IMR-90 (cell line): ENCODE data around the gene IFNAR2. TPM values are rescaled to one million over a fixed set of nuclear protein-coding genes. Genes with fewer than 3 reads are reported as not detected.

Experiments
- ATAC-seq: fragments of 200-7000 bp; cut with Tn5 transposase; 2 replicates; pipeline ENCODE4 v1.9.1; 2020; ENCODE audit warnings: low read depth, mild to moderate bottlenecking, moderate library complexity
- BruUV-seq: library from RNA; stranded (reverse); fragments of 400-500 nt; replicated peaks from 2 replicates; lab custom pipeline; 2021; lab: Mats Ljungman, UMichigan
- CTCF ChIA-PET: fragments of 300-600 bp; formaldehyde crosslinking; extraction: SDS; loops from one replicate; lab custom pipeline; 2021; ENCODE audit warnings: antibody characterized with exemption; lab: Yijun Ruan, JAX
- POLR2A ChIA-PET: fragments of 300-600 bp; sonication (Branson Sonifier 250); formaldehyde crosslinking; loops from one replicate; lab custom pipeline; 2022; ENCODE audit warnings: antibody characterized with exemption; ENCODE audit not compliant: unreplicated experiment; lab: Charles Lee
- DNase-seq: peaks from one replicate; pipeline ENCODE4 v3.0.0; 2013
- H2AFZ ChIP-seq: replicated peaks from 2 replicates; pipeline ENCODE3; 2013; ENCODE audit warnings: low read length, mild to moderate bottlenecking; ENCODE audit not compliant: poor library complexity
- H2AK5ac ChIP-seq: 2 replicates; pipeline ENCODE4 v1.6.1; 2013; ENCODE audit warnings: low read depth, low read length, inconsistent platforms
- H2AK9ac ChIP-seq: replicated peaks from 2 replicates; pipeline ENCODE3; 2013; ENCODE audit warnings: mild to moderate bottlenecking, low read depth, low read length, moderate library complexity; ENCODE audit not compliant: poor library complexity
- H2BK120ac ChIP-seq: 2 replicates; pipeline ENCODE4 v1.6.1; 2013; ENCODE audit warnings: low read depth, low read length, inconsistent platforms
- H2BK15ac ChIP-seq: 3 replicates; pipeline ENCODE4 v1.6.1; 2013; ENCODE audit warnings: low read depth, low read length, inconsistent platforms
- H2BK20ac ChIP-seq: 2 replicates; pipeline ENCODE4 v1.6.1; 2013; ENCODE audit warnings: low read depth, mild to moderate bottlenecking, inconsistent platforms, low read length, moderate library complexity
- H2BK5ac ChIP-seq: 2 replicates; pipeline ENCODE4 v1.6.1; 2013; ENCODE audit warnings: mild to moderate bottlenecking, low read depth, low read length, inconsistent platforms; ENCODE audit not compliant: poor library complexity, severe bottlenecking
- H3K14ac ChIP-seq: replicated peaks from 2 replicates; pipeline ENCODE4 v1.6.1; 2013; ENCODE audit warnings: low read depth, low read length, inconsistent platforms
- H3K18ac ChIP-seq: 2 replicates; pipeline ENCODE4 v1.6.1; 2013; ENCODE audit warnings: low read depth, low read length, control low read depth
- H3K23ac ChIP-seq: 2 replicates; pipeline ENCODE4 v1.6.1; 2013; ENCODE audit warnings: low read depth, low read length, inconsistent platforms
- H3K27ac ChIP-seq: 2 replicates; pipeline ENCODE4 v1.5.1; 2013; ENCODE audit warnings: mild to moderate bottlenecking, control low read depth, low read length; ENCODE audit not compliant: insufficient read depth
- H3K27me3 ChIP-seq: 2 replicates; pipeline ENCODE4 v1.6.1; 2013; ENCODE audit warnings: low read length; ENCODE audit not compliant: control insufficient read depth, insufficient read depth
- H3K36me3 ChIP-seq: 2 replicates; pipeline ENCODE4 v1.6.1; 2013; ENCODE audit warnings: low read length, mixed read lengths; ENCODE audit not compliant: control insufficient read depth, insufficient read depth
- H3K4ac ChIP-seq: 2 replicates; pipeline ENCODE4 v1.6.1; 2013; ENCODE audit warnings: low read depth, low read length, inconsistent platforms
- H3K4me1 ChIP-seq: 2 replicates; pipeline ENCODE4 v1.6.1; 2013; ENCODE audit warnings: low read length, mixed read lengths; ENCODE audit not compliant: control insufficient read depth, insufficient read depth
- H3K4me2 ChIP-seq: 2 replicates; pipeline ENCODE4 v1.6.1; 2013; ENCODE audit warnings: low read depth, mild to moderate bottlenecking, control low read depth, low read length, moderate library complexity
- H3K4me3 ChIP-seq: 2 replicates; pipeline ENCODE4 v1.5.1; 2013; ENCODE audit warnings: low read depth, mild to moderate bottlenecking, control low read depth, low read length, moderate library complexity; ENCODE audit not compliant: insufficient read depth
- H3K56ac ChIP-seq: 2 replicates; pipeline ENCODE4 v1.6.1; 2013; ENCODE audit warnings: low read length, inconsistent platforms; ENCODE audit not compliant: insufficient read depth; ENCODE audit errors: extremely low read depth
- H3K79me1 ChIP-seq, 2 experiments: 2 replicates each; pipeline ENCODE4 v1.6.1; 2013; ENCODE audit warnings: low read length in 2 of 2, inconsistent platforms in 1 of 2, low read depth in 1 of 2
- H3K9ac ChIP-seq: 2 replicates; pipeline ENCODE4 v1.6.1; 2013; ENCODE audit warnings: low read depth, low read length, control low read depth
- H3K9me1 ChIP-seq: 2 replicates; pipeline ENCODE4 v1.6.1; 2013; ENCODE audit warnings: low read length, inconsistent platforms; ENCODE audit not compliant: insufficient read depth
- H3K9me3 ChIP-seq: 2 replicates; pipeline ENCODE4 v1.6.1; 2013; ENCODE audit warnings: low read length; ENCODE audit not compliant: control insufficient read depth, insufficient read depth
- H4K20me1 ChIP-seq: 2 replicates; pipeline ENCODE4 v1.6.1; 2013; ENCODE audit warnings: low read length, inconsistent platforms; ENCODE audit not compliant: insufficient read depth
- H4K5ac ChIP-seq: 2 replicates; pipeline ENCODE4 v1.6.1; 2013; ENCODE audit warnings: mild to moderate bottlenecking, low read depth, low read length, control low read depth
- H4K8ac ChIP-seq, 2 experiments: 2 replicates each; pipeline ENCODE4 v1.6.1; 2013; ENCODE audit warnings: low read depth in 2 of 2, low read length in 2 of 2, control low read depth in 1 of 2, inconsistent platforms in 1 of 2
- H4K91ac ChIP-seq: 2 replicates; pipeline ENCODE4 v1.6.1; 2013; ENCODE audit warnings: low read depth, low read length, inconsistent platforms; ENCODE audit not compliant: insufficient read depth
- BHLHE40 ChIP-seq: fragments of 150-350 bp; IDR thresholded peaks from 2 replicates; pipeline ENCODE4 v1.6.1; 2016; ENCODE audit warnings: mild to moderate bottlenecking, low read depth, low read length
- CEBPB ChIP-seq: IDR thresholded peaks from 2 replicates; pipeline ENCODE4 v1.6.1; 2012; ENCODE audit warnings: low read depth, low read length, improper control_type of control experiment
- CHD1 ChIP-seq: IDR thresholded peaks from 2 replicates; pipeline ENCODE4 v1.6.1; 2012; ENCODE audit warnings: low read depth, low read length, improper control_type of control experiment
- FOS ChIP-seq: fragments of 150-350 bp; IDR thresholded peaks from 2 replicates; pipeline ENCODE4 v1.6.1; 2016; ENCODE audit warnings: low read depth, low read length
- MAFK ChIP-seq: IDR thresholded peaks from 2 replicates; pipeline ENCODE4 v1.6.1; 2012; ENCODE audit warnings: low read depth, low read length, improper control_type of control experiment
- MAZ ChIP-seq: IDR thresholded peaks from 2 replicates; pipeline ENCODE4 v1.6.1; 2012; ENCODE audit warnings: low read depth, mild to moderate bottlenecking, low read length, improper control_type of control experiment, moderate library complexity, borderline replicate concordance
- MXI1 ChIP-seq: IDR thresholded peaks from 2 replicates; pipeline ENCODE4 v1.6.1; 2012; ENCODE audit warnings: low read depth, mild to moderate bottlenecking, low read length, moderate library complexity, borderline replicate concordance
- NFE2L2 ChIP-seq: fragments of 150-350 bp; IDR thresholded peaks from 2 replicates; pipeline ENCODE4 v1.6.1; 2016; ENCODE audit warnings: low read depth, mild to moderate bottlenecking, low read length
- POLR2A ChIP-seq: IDR thresholded peaks from 2 replicates; pipeline ENCODE4 v1.6.1; 2012; ENCODE audit warnings: mild to moderate bottlenecking, low read depth, low read length
- RAD21 ChIP-seq: IDR thresholded peaks from 2 replicates; pipeline ENCODE4 v1.6.1; 2012; ENCODE audit warnings: low read length, improper control_type of control experiment
- RCOR1 ChIP-seq: IDR thresholded peaks from 2 replicates; pipeline ENCODE4 v1.6.1; 2012; ENCODE audit warnings: mild to moderate bottlenecking, low read length, improper control_type of control experiment; ENCODE audit not compliant: insufficient replicate concordance
- RFX5 ChIP-seq: IDR thresholded peaks from 2 replicates; pipeline ENCODE4 v1.8.0; 2012; ENCODE audit warnings: low read depth, mild to moderate bottlenecking, low read length, moderate library complexity
- SMC3 ChIP-seq: fragments of 150-350 bp; IDR thresholded peaks from 2 replicates; pipeline ENCODE4 v1.6.1; 2016; ENCODE audit warnings: low read depth, mild to moderate bottlenecking, antibody characterized with exemption, low read length, moderate library complexity
- USF2 ChIP-seq: fragments of 150-350 bp; IDR thresholded peaks from 2 replicates; pipeline ENCODE4 v1.6.1; 2017; ENCODE audit warnings: mild to moderate bottlenecking, antibody characterized with exemption, low read length, low read depth
- WGBS, 2 experiments: methylation state at CpG; one replicate each; pipeline versions ENCODE4 v1.1.5 to v1.1.7; 2013; ENCODE audit warnings: missing lambda C conversion rate in 2 of 2; ENCODE audit not compliant: insufficient read length in 1 of 2; ENCODE audit errors: extremely low coverage in 2 of 2; 5-methylcytosine and 5-hydroxymethylcytosine counted together
- dilution Hi-C: fragments of 300-500 bp; cut with HindIII; formaldehyde crosslinking; loops from one replicate; pipeline ENCODE4 v1.14.3; 2018; ENCODE audit warnings: low sequenced_read_pairs; ENCODE audit not compliant: unreplicated experiment
- in situ Hi-C: fragments of 300-500 bp; cut with MboI; formaldehyde crosslinking; loops from 3 replicates; pipeline ENCODE4 v1.14.3; 2019; ENCODE audit warnings: low sequenced_read_pairs, inconsistent platforms, mixed read lengths
- intact Hi-C: fragments of 100-400 bp; cut with micrococcal nuclease; formaldehyde crosslinking; loops from 2 replicates; pipeline ENCODE4 v1.10.0; 2022
- polyA plus RNA-seq, 3 experiments: library from polyadenylated mRNA; depleted of rRNA; stranded (reverse); fragments of >200 nt; gene quantifications; 2 replicates each; pipeline ENCODE4 v1.2.3, GENCODE V29; 2012; ENCODE audit warnings: low replicate concordance in 1 of 3
- total RNA-seq: library from RNA; depleted of rRNA; stranded (reverse); fragments of >200 nt; gene quantifications from 2 replicates; pipeline ENCODE4 v1.2.3, GENCODE V29; 2012
- TF ChIP-seq, protein P1 (sequence below): conservative IDR thresholded peaks from 2 replicates; pipeline ENCODE4 v1.5.1; 2012; ENCODE audit warnings: mild to moderate bottlenecking, low read depth, low read length, improper control_type of control experiment
- TF ChIP-seq, protein P2 (sequence below): fragments of 150-350 bp; IDR thresholded peaks from 2 replicates; pipeline ENCODE4 v1.6.1; 2016; ENCODE audit warnings: low read depth, mild to moderate bottlenecking, low read length, moderate library complexity, borderline replicate concordance

IFNAR2 gene
- total and polyA plus RNA-seq, 2 of the 4 experiments (the other 2 are of a cell fraction) = 6.3 to 13.9 TPM

- no peak for TF ChIP-seq POLR2A
- no peak for TF ChIP-seq RFX5
- no peak for TF ChIP-seq SMC3
- no peak for TF ChIP-seq CHD1
- no peak for TF ChIP-seq RAD21
- TF ChIP-seq MAFK = no peak
- TF ChIP-seq RCOR1 = no peak
- TF ChIP-seq MAZ = no peak
- no peak for TF ChIP-seq USF2
- TF ChIP-seq BHLHE40 = no peak
- TF ChIP-seq, protein P1, sequence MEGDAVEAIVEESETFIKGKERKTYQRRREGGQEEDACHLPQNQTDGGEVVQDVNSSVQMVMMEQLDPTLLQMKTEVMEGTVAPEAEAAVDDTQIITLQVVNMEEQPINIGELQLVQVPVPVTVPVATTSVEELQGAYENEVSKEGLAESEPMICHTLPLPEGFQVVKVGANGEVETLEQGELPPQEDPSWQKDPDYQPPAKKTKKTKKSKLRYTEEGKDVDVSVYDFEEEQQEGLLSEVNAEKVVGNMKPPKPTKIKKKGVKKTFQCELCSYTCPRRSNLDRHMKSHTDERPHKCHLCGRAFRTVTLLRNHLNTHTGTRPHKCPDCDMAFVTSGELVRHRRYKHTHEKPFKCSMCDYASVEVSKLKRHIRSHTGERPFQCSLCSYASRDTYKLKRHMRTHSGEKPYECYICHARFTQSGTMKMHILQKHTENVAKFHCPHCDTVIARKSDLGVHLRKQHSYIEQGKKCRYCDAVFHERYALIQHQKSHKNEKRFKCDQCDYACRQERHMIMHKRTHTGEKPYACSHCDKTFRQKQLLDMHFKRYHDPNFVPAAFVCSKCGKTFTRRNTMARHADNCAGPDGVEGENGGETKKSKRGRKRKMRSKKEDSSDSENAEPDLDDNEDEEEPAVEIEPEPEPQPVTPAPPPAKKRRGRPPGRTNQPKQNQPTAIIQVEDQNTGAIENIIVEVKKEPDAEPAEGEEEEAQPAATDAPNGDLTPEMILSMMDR = no peak
- TF ChIP-seq MXI1 = no peak
- TF ChIP-seq, protein P2, sequence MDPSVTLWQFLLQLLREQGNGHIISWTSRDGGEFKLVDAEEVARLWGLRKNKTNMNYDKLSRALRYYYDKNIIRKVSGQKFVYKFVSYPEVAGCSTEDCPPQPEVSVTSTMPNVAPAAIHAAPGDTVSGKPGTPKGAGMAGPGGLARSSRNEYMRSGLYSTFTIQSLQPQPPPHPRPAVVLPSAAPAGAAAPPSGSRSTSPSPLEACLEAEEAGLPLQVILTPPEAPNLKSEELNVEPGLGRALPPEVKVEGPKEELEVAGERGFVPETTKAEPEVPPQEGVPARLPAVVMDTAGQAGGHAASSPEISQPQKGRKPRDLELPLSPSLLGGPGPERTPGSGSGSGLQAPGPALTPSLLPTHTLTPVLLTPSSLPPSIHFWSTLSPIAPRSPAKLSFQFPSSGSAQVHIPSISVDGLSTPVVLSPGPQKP = no peak
- TF ChIP-seq NFE2L2 = no peak
- TF ChIP-seq CEBPB = no peak
- TF ChIP-seq FOS = no peak
- no TSS peak for BruUV-seq
- no peak for ATAC-seq
Measured at GRCh38 chr21:33268737-33269441, 39.2 kb downstream of the IFNAR2 start.

More at GRCh38 chr21:33268737-33269441, 39.2 kb downstream of the IFNAR2 start:
- 100% methylated on average over 1 of the region's 12 CpGs; no CpG with 5 or more reads in 1 of the 2 experiments for WGBS, 2 experiments
- H3K79me1 ChIP-seq = peaks cover 27 to 43% of the 10 kb centered on the region in 2 experiments
- H3K4ac ChIP-seq = no peak overlapping the region
- POLR2A ChIA-PET = no interaction called here
- H2AK9ac ChIP-seq = no peak overlapping the region
- CTCF ChIA-PET = no interaction called here
- H3K27ac ChIP-seq = no peak overlapping the region
- H2BK5ac ChIP-seq = no peak overlapping the region
- H3K56ac ChIP-seq = no peak overlapping the region
- no peak overlapping the region for H3K14ac ChIP-seq
- H3K9ac ChIP-seq = no peak overlapping the region
- H3K4me1 ChIP-seq = no peaks in the 10 kb centered on the region; the same call in 1 of the 2 replicates
- no peaks in the 10 kb centered on the region for H3K9me3 ChIP-seq
- DNase-seq = no peak
- H3K4me2 ChIP-seq = no peak overlapping the region
- no peak overlapping the region for H3K4me3 ChIP-seq
- H2BK15ac ChIP-seq = no peak overlapping the region
- no peak overlapping the region for H4K5ac ChIP-seq
- in situ Hi-C loops = no loop called here
- H2BK120ac ChIP-seq = no peak overlapping the region
- H2AFZ ChIP-seq = no peak overlapping the region
- H4K91ac ChIP-seq = no peak overlapping the region
- no peak overlapping the region for H4K8ac ChIP-seq
- H4K20me1 ChIP-seq = no peaks in the 10 kb centered on the region
- H2AK5ac ChIP-seq = no peak overlapping the region
- intact Hi-C loops = no loop called here
- no peaks in the 10 kb centered on the region for H3K27me3 ChIP-seq
- H3K18ac ChIP-seq = no peak overlapping the region
- H3K9me1 ChIP-seq = peaks cover 11% of the 10 kb centered on the region; the same call in 1 of the 2 replicates
- dilution Hi-C loops = no loop called here
- H3K23ac ChIP-seq = no peak overlapping the region
- H3K36me3 ChIP-seq = peaks cover 13% of the 10 kb centered on the region
- no peak overlapping the region for H2BK20ac ChIP-seq
